HEK293T (cell line): ENCODE results near the gene ADAMTSL2.

ENCODE experiments used
- BHLHE40 ChIP-seq: fragments of 450-650 bp; IDR thresholded peaks from 2 replicates; pipeline ENCODE4 v1.6.1; 2016; ENCODE audit warnings: mild to moderate bottlenecking, moderate library complexity, borderline replicate concordance
- FOXM1 ChIP-seq: fragments of 450-650 bp; IDR thresholded peaks from 2 replicates; pipeline ENCODE4 v1.6.1; 2017; ENCODE audit warnings: mild to moderate bottlenecking, borderline replicate concordance
- SP1 ChIP-seq: fragments of 450-650 bp; IDR thresholded peaks from 2 replicates; pipeline ENCODE4 v1.6.1; 2017
- ZNF384 ChIP-seq: fragments of 450-650 bp; IDR thresholded peaks from 2 replicates; pipeline ENCODE4 v1.6.1; 2016

DNA sequence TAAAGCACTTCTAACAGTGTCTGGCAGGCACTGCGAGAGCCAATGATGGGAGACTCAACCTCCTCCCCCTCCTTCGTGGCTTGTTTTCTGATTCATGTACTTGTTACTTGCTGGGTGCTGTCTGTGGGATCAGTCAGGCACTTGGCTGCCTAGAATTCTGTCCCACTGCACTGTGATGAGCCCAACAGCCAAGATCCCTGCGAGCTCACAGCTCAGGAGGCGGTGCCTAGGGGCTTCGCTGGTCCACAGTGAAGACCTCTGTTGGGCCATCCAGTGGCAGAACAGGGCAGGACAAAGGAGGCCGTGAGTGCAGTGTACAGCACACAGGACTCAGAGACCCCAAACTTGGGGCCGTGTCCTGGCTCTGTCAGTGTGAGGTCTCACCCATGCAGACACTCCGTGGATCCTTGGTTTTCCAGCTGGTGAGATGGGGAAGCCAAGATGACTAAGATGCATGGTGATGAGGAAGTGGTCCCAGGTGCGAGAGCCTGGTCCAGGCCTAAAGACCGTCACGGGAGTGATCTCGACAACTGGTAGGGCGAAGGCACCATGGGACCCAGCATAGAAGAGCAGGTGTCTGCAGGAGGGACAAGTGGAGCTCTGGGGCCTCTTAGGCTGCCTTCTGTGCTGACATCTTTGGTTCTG, 29.2 kb upstream of the ADAMTSL2 start:
- TF ChIP-seq ZNF384 (no peak), SP1 (no peak), FOXM1 (no peak), BHLHE40 (no peak)
